ENCODE data around the gene CNPY4.

DNA sequence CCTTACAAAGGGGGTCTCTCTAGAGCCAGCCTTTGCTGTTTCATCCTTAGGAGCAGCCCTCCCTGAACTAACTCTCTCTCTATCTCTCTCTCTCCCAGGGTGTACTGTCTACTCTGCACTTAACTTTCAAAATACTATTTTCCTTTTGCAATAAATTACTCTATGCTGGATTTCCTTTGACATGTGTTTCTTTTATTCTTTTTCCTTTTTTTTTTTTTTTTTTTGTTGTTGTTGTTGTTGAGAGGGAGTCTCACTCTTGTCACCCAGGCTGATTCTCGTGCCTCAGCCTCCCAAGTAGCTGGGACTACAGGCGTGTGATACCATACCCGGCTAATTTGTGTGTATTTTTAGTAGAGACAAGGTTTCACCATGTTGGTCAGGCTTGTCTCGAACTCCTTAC, 36.5 kb upstream of the CNPY4 start:
- TF ChIP-seq GATA2 (IDR thresholded peaks at IDR 0.05; ENCODE audit: insufficient read depth, insufficient read length, low read depth, low read length) = no peak
- TF ChIP-seq, protein P1, sequence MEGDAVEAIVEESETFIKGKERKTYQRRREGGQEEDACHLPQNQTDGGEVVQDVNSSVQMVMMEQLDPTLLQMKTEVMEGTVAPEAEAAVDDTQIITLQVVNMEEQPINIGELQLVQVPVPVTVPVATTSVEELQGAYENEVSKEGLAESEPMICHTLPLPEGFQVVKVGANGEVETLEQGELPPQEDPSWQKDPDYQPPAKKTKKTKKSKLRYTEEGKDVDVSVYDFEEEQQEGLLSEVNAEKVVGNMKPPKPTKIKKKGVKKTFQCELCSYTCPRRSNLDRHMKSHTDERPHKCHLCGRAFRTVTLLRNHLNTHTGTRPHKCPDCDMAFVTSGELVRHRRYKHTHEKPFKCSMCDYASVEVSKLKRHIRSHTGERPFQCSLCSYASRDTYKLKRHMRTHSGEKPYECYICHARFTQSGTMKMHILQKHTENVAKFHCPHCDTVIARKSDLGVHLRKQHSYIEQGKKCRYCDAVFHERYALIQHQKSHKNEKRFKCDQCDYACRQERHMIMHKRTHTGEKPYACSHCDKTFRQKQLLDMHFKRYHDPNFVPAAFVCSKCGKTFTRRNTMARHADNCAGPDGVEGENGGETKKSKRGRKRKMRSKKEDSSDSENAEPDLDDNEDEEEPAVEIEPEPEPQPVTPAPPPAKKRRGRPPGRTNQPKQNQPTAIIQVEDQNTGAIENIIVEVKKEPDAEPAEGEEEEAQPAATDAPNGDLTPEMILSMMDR (IDR thresholded peaks at IDR 0.05; ENCODE audit: extremely low read depth in 1 of 2, insufficient read depth in 1 of 2, low read depth in 1 of 2, low read length in 2 of 2) = no peak
- no peak for TF ChIP-seq POLR2A (IDR thresholded peaks at IDR 0.05; ENCODE audit: low read depth, low read length)
- TF ChIP-seq FOS (IDR thresholded peaks at IDR 0.05; ENCODE audit: borderline replicate concordance, insufficient read depth, low read length) = no peak
- TF ChIP-seq, protein P2, sequence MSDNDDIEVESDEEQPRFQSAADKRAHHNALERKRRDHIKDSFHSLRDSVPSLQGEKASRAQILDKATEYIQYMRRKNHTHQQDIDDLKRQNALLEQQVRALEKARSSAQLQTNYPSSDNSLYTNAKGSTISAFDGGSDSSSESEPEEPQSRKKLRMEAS (IDR thresholded peaks at IDR 0.05; ENCODE audit: insufficient read depth, insufficient read length) = no peak
- no peak for TF ChIP-seq POLR2AphosphoS5 (IDR thresholded peaks at IDR 0.05; ENCODE audit: insufficient read depth, low read depth, low read length)
- no peak for TF ChIP-seq EZH2 (IDR thresholded peaks at IDR 0.05; ENCODE audit: borderline replicate concordance, low read depth, low read length, severe bottlenecking)
